Keratinocyte (primary cell): ENCODE results near the gene GEN1.

Source experiments
- CTCF ChIP-seq, 3 experiments: IDR thresholded peaks in 1 of 3; conservative IDR thresholded peaks in 1 of 3; optimal IDR thresholded peaks in 1 of 3; 2 replicates in 2 of 3; 3 replicates in 1 of 3; pipeline versions ENCODE3 to v1.5.1; 2011; ENCODE audit warnings: low read length in 3 of 3, mild to moderate bottlenecking in 3 of 3, moderate library complexity in 2 of 3, control low read depth in 1 of 3, inconsistent platforms in 1 of 3; ENCODE audit not compliant: insufficient read depth in 2 of 3; ENCODE audit errors: extremely low read depth in 1 of 3
- EZH2 ChIP-seq: IDR thresholded peaks from one replicate; pipeline ENCODE4 v1.6.1; 2012; ENCODE audit warnings: inconsistent platforms, mild to moderate bottlenecking, low read length, moderate library complexity

DNA sequence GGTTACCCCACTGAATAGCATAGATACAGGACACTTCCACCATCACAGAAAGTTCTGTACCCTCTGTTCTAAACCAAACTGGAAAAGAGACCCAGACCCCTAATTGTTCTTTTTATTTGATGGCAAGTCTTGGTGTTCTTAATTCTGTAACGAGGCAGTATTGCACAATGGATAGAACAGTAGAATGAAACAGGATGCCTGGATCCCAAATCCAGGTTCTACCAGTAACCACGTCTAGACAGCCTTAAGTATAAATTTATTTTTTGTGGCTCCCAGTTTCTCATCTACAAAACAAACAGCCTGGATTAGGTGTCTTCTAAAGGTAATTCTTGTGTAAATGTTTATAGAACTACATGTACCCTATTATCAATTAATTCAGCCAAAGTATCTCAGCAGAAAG, 24.1 kb upstream of the GEN1 start:
- no peak for TF ChIP-seq CTCF (optimal IDR thresholded peaks at IDR 0.05 in 1 of 3, IDR thresholded peaks at IDR 0.05 in 1 of 3, conservative IDR thresholded peaks at IDR 0.05 in 1 of 3; ENCODE audit: extremely low read depth in 1 of 3, insufficient read depth in 2 of 3, low read length in 3 of 3)
- no peak for TF ChIP-seq EZH2
